A673 (cell line): Measurements from ENCODE around the gene ATF4. TPM values are rescaled to one million over a fixed set of nuclear protein-coding genes. Genes with fewer than 3 reads are reported as not detected.

Experiments used
- BruUV-seq: library from RNA; stranded (reverse); fragments of 400-500 nt; replicated peaks from 2 replicates; lab custom pipeline; 2021; lab: Mats Ljungman, UMichigan
- CTCF ChIA-PET: fragments of 300-600 bp; sonication (Branson Sonifier 250); formaldehyde crosslinking; loops from one replicate; lab custom pipeline; 2022; ENCODE audit warnings: antibody characterized with exemption; lab: Charles Lee
- POLR2A ChIA-PET: fragments of 300-600 bp; sonication (Branson Sonifier 250); formaldehyde crosslinking; loops from one replicate; lab custom pipeline; 2022; ENCODE audit warnings: antibody characterized with exemption; ENCODE audit not compliant: low non-redundant PET; lab: Charles Lee
- DNase-seq: peaks from one replicate; pipeline ENCODE4 v3.0.0-alpha.2; 2015; ENCODE audit warnings: low spot score
- H3K27ac ChIP-seq: fragments of 200-600 bp; sonication (generic); 2 replicates; pipeline ENCODE4 v1.5.1; 2016; ENCODE audit warnings: mixed run types, low read depth, mild to moderate bottlenecking, mixed read lengths, antibody characterized with exemption, low read length; ENCODE audit not compliant: poor library complexity, severe bottlenecking
- H3K27me3 ChIP-seq: fragments of 200-600 bp; sonication (generic); replicated peaks from 2 replicates; pipeline ENCODE4 v1.6.1; 2017; ENCODE audit warnings: mixed run types, low read depth, mild to moderate bottlenecking, mixed read lengths, antibody characterized with exemption, low read length; ENCODE audit not compliant: insufficient read depth, poor library complexity
- H3K36me3 ChIP-seq: fragments of 200-600 bp; sonication (generic); 2 replicates; pipeline ENCODE4 v1.6.1; 2016; ENCODE audit warnings: mixed run types, mild to moderate bottlenecking, mixed read lengths, antibody characterized with exemption, low read length; ENCODE audit not compliant: insufficient read depth, poor library complexity, severe bottlenecking
- H3K4me1 ChIP-seq: fragments of 200-600 bp; sonication (generic); 2 replicates; pipeline ENCODE4 v1.6.1; 2017; ENCODE audit warnings: mixed run types, mild to moderate bottlenecking, mixed read lengths, antibody characterized with exemption, low read length; ENCODE audit not compliant: insufficient read depth, poor library complexity, severe bottlenecking
- H3K4me3 ChIP-seq: fragments of 200-600 bp; sonication (generic); 2 replicates; pipeline ENCODE4 v1.5.1; 2016; ENCODE audit warnings: low read depth, mixed run types, mild to moderate bottlenecking, mixed read lengths, low read length; ENCODE audit not compliant: poor library complexity, severe bottlenecking
- H3K9me3 ChIP-seq: fragments of 200-600 bp; sonication (generic); 2 replicates; pipeline ENCODE4 v1.6.1; 2016; ENCODE audit warnings: mixed run types, low read depth, mild to moderate bottlenecking, mixed read lengths, antibody characterized with exemption, low read length; ENCODE audit not compliant: poor library complexity, severe bottlenecking
- CTCF ChIP-seq: fragments of 300-800, 200-600 bp; sonication (generic); conservative IDR thresholded peaks from 2 replicates; pipeline ENCODE4 v1.5.1; 2017; ENCODE audit warnings: low read depth, mild to moderate bottlenecking, antibody characterized with exemption, low read length, moderate library complexity, mixed read lengths
- EZH2 ChIP-seq: fragments of 200-600 bp; sonication (generic); IDR thresholded peaks from 2 replicates; pipeline ENCODE4 v1.6.1; 2017; ENCODE audit warnings: borderline replicate concordance, low read depth, mild to moderate bottlenecking, mixed read lengths, antibody characterized with exemption, low read length; ENCODE audit not compliant: poor library complexity, severe bottlenecking
- intact Hi-C: fragments of 100-400 bp; cut with micrococcal nuclease; formaldehyde crosslinking; loops from one replicate; pipeline ENCODE4 v1.10.0; 2022; ENCODE audit not compliant: unreplicated experiment
- total RNA-seq: library from RNA; stranded (reverse); gene quantifications from 2 replicates; pipeline ENCODE4 v1.2.3, GENCODE V29; 2021

Gene ATF4
- total RNA-seq, 1 experiment from 2014 or later, result 476 TPM

DNA sequence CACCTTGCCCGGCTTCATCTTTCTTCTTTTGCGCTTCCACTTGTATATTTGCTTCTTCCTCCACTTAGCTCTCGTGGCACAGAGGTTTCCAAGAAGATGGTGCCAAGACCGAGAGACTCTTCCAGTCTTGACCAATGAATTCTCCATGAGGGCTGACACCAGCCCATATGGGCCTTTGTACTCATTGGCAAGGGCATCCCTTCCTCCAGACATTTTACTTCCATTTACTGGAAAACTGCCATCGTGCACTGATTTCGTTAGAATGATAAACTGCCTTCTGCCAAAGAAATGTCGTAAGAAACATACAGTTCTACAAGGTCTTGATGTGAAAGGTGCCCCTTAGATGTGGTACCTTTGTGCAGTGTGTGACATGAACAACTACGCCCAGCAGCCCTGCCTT lies 22.9 kb upstream of the ATF4 start:
- CTCF ChIA-PET, result interaction anchor here (1.1 to 2.2 kb wide), 2 partner anchors 21 to 32 kb away, joined by 4 to 26 read pairs; no protein-coding TSS in a partner anchor

GRCh38 chr22:39498368-39498767 lies 22.0 kb upstream of the ATF4 start:
- H3K27ac ChIP-seq, result no peak overlapping the region
- CTCF ChIA-PET, result no interaction called here
- no TSS peak for BruUV-seq

More for the DNA sequence above, 22.9 kb upstream of the ATF4 start:
- Histone ChIP-seq H3K4me3 (no peak overlapping the region), H3K27ac (no peak overlapping the region), H3K4me1 (peaks cover 20% of the 10 kb centered on the region), H3K27me3 (no peaks in the 10 kb centered on the region), H3K36me3 (no peaks in the 10 kb centered on the region), H3K9me3 (no peaks in the 10 kb centered on the region)
- TF ChIP-seq EZH2 (no peak), CTCF (no peak)
- POLR2A ChIA-PET, result no interaction called here
- DNase-seq, result no peak
- BruUV-seq, result no TSS peak
- intact Hi-C loops, result no loop called here

DNA sequence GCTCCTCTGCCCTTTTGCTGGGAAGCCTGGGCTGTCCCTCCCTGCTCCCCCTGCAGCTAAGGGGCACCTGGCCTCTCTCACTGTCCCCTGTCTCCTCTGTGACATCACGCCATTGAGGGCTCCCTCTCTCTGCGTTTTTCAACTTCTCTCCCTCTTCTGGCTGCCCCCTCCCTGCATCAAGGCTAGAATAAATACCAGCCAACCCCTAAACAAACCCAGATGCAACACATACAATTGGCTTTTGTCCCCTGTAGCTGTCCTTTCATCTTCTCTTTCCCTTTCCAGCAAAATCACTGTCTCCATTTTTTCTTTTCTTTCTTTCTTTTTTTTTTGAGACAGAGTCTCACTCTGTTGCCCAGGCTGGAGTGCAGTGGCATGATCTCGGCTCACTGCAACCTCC lies 21.6 kb upstream of the ATF4 start:
- intact Hi-C loops, result no loop called here
- Histone ChIP-seq H3K36me3 (peaks cover under 1% of the 10 kb centered on the region), H3K27ac (no peak overlapping the region), H3K27me3 (no peaks in the 10 kb centered on the region), H3K9me3 (no peaks in the 10 kb centered on the region), H3K4me3 (no peak overlapping the region), H3K4me1 (peaks cover 27% of the 10 kb centered on the region)
- no peak for DNase-seq
- no TSS peak for BruUV-seq
- CTCF ChIA-PET, result no interaction called here
- TF ChIP-seq EZH2 (no peak), CTCF (no peak)
- POLR2A ChIA-PET, result no interaction called here

More at GRCh38 chr22:39498368-39498767, 22.0 kb upstream of the ATF4 start:
- POLR2A ChIA-PET, result no interaction called here
- Histone ChIP-seq H3K27me3 (no peaks in the 10 kb centered on the region), H3K4me1 (peaks cover 23% of the 10 kb centered on the region), H3K36me3 (no peaks in the 10 kb centered on the region), H3K9me3 (no peaks in the 10 kb centered on the region), H3K4me3 (no peak overlapping the region)
- intact Hi-C loops, result no loop called here
- no peak for TF ChIP-seq CTCF
- no peak for TF ChIP-seq EZH2
- DNase-seq, result peak; percentile 29
